Measurements from ENCODE around the gene GPR171.
"Not testable (repeated sequence)": the region's sequence is repeated elsewhere in the genome, so short reads cannot be mapped to it uniquely, and the experiment has no call there.

Gene GPR171, protein sequence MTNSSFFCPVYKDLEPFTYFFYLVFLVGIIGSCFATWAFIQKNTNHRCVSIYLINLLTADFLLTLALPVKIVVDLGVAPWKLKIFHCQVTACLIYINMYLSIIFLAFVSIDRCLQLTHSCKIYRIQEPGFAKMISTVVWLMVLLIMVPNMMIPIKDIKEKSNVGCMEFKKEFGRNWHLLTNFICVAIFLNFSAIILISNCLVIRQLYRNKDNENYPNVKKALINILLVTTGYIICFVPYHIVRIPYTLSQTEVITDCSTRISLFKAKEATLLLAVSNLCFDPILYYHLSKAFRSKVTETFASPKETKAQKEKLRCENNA

DNA sequence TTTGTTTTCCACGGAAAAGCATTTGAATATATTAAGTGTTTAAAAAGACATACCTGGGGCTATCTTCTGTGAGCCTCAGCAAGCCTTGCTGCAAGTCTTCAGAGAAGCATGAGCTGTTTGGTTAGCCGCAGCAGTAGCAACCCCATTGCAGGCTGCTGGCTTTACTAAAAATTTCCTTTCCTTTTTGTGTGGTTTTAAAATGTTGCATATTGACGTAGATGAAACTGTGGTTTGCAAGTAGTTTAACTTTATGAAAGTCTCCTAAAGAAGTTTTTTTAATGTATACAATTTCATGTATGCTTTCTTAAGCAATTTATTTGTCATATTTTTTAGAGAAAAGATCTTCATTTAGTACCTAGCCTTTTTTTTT, at the start of gene GPR171:
GPR171 (minus strand) TSS at position 166 of the 370 bp plus-strand sequence. CDS start 3,830 bp downstream, outside the sequence.
- Histone ChIP-seq H3K9me3 (ENCODE audit: control insufficient read depth in 1 of 2, low read length in 2 of 2) (no peaks in the 10 kb centered on the region), H3K4me3 (ENCODE audit: low read depth in 1 of 2, low read length in 2 of 2) (peak within 1 kb of the TSS in 1 of 2 donors; percentile 15), H3K36me3 (ENCODE audit: control insufficient read depth in 1 of 2, insufficient read depth in 2 of 2, low read length in 2 of 2) (no peaks in the 10 kb centered on the region), H3K27me3 (ENCODE audit: low read depth, low read length) (no peaks in the 10 kb centered on the region), H3K4me1 (ENCODE audit: control insufficient read depth in 1 of 2, insufficient read depth in 2 of 2, low read length in 2 of 2) (no peaks in the 10 kb centered on the region), H3K27ac (ENCODE audit: low read length) (no peak within 1 kb of the TSS)

DNA sequence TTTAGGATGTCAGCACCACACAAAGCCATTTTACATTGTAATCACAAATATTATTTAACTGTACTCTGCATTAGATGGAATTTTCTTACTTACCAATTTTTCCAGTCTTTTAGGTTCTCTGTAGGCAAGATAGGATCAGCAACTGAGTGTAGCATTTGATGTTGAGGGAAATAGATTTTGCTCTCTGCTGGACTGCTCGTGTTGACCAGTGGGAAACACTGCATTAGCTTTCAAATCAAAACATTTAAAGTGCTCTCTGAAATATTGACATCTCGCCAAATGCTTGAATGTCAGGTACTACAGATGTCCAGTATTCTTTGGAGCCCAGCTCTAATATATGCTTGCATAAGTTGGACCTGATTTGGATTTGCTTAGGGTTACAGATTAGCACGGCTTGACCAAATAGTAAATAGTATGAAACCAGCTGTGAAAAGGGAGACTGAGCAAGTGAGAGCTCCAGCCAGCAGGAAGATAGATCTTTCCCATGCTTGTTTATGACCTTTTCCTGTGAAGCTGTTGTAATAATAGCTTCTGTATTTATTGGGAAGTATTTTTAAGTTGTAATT, 45.8 kb upstream of the GPR171 start:
- no peaks in the 10 kb centered on the region for H3K27me3 ChIP-seq (ENCODE audit: low read depth, low read length)
- no peaks in the 10 kb centered on the region for H3K9me3 ChIP-seq (ENCODE audit: control insufficient read depth in 1 of 2, low read length in 2 of 2)
- no peaks in the 10 kb centered on the region for H3K36me3 ChIP-seq (ENCODE audit: control insufficient read depth in 1 of 2, insufficient read depth in 2 of 2, low read length in 2 of 2)
- no peaks in the 10 kb centered on the region for H3K4me1 ChIP-seq (ENCODE audit: control insufficient read depth in 1 of 2, insufficient read depth in 2 of 2, low read length in 2 of 2)
- no peak overlapping the region for H3K27ac ChIP-seq (ENCODE audit: low read length)
- H3K4me3 ChIP-seq (ENCODE audit: low read depth in 1 of 2, low read length in 2 of 2): peak overlapping the region in 1 of 2 donors; percentile 1

DNA sequence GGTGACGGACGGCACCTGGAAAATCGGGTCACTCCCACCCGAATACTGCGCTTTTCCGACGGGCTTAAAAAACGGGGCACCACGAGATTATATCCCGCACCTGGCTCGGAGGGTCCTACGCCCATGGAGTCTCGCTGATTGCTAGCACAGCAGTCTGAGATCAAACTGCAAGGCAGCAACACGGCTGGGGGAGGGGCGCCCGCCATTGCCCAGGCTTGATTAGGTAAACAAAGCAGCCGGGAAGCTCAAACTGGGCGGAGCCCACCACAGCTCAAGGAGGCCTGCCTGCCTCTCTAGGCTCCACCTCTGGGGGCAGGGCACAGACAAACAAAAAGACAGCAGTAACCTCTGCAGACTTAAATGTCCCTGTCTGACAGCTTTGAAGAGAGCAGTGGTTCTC, 39.0 kb upstream of the GPR171 start:
- not testable (repeated sequence) for H3K4me1 ChIP-seq (ENCODE audit: control insufficient read depth in 1 of 2, insufficient read depth in 2 of 2, low read length in 2 of 2); H3K36me3 ChIP-seq (ENCODE audit: control insufficient read depth in 1 of 2, insufficient read depth in 2 of 2, low read length in 2 of 2); H3K27me3 ChIP-seq (ENCODE audit: low read depth, low read length); H3K27ac ChIP-seq (ENCODE audit: low read length); H3K4me3 ChIP-seq (ENCODE audit: low read depth in 1 of 2, low read length in 2 of 2); H3K9me3 ChIP-seq (ENCODE audit: control insufficient read depth in 1 of 2, low read length in 2 of 2)

DNA sequence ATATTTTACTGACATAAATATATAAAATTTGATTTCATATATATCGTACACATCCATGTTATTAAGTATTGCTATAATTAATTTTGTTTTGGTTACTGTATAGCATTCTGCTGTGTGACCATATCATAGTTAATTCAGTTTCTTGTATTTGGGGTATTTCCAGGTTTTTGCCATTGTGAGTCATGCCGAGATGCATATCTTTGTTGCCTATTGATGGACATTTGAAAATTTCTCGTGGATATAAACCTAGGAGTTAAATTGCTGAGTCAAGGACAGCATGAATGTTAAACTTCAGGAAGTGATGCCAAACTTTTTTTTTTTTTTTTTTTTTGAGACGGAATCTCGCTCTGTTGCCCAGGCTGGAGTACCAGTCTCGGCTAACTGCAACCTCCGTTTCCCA, 33.7 kb upstream of the GPR171 start:
- Histone ChIP-seq H3K4me3 (ENCODE audit: low read depth in 1 of 2, low read length in 2 of 2) (no peak overlapping the region), H3K36me3 (ENCODE audit: control insufficient read depth in 1 of 2, insufficient read depth in 2 of 2, low read length in 2 of 2) (no peaks in the 10 kb centered on the region), H3K27me3 (ENCODE audit: low read depth, low read length) (no peaks in the 10 kb centered on the region), H3K27ac (ENCODE audit: low read length) (no peak overlapping the region), H3K4me1 (ENCODE audit: control insufficient read depth in 1 of 2, insufficient read depth in 2 of 2, low read length in 2 of 2) (peaks cover 0 to 17% of the 10 kb centered on the region in 2 donors), H3K9me3 (ENCODE audit: control insufficient read depth in 1 of 2, low read length in 2 of 2) (no peaks in the 10 kb centered on the region)

DNA sequence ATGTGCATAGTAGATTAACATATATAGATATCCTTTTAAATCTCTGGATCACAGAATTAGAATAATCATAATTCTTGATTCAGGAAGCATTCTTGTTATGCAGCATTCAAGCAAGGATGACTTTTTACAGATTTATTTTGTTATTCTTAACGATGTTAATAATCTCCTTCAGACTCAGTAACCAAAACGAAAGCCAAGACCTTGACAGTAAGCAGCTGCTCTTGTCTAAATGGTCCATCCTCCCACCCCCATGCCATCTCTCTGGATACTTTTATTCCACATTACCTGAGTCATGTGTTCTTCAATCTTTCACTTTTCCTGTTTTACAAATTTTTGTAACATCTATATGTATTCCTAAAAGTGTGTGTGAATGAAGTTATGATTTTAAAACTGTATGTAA, 33.3 kb upstream of the GPR171 start:
- H3K27ac ChIP-seq (ENCODE audit: low read length): no peak overlapping the region
- no peaks in the 10 kb centered on the region for H3K9me3 ChIP-seq (ENCODE audit: control insufficient read depth in 1 of 2, low read length in 2 of 2)
- no peak overlapping the region for H3K4me3 ChIP-seq (ENCODE audit: low read depth in 1 of 2, low read length in 2 of 2)
- no peaks in the 10 kb centered on the region for H3K36me3 ChIP-seq (ENCODE audit: control insufficient read depth in 1 of 2, insufficient read depth in 2 of 2, low read length in 2 of 2)
- H3K4me1 ChIP-seq (ENCODE audit: control insufficient read depth in 1 of 2, insufficient read depth in 2 of 2, low read length in 2 of 2): peaks cover 0 to 17% of the 10 kb centered on the region in 2 donors
- H3K27me3 ChIP-seq (ENCODE audit: low read depth, low read length): no peaks in the 10 kb centered on the region

DNA sequence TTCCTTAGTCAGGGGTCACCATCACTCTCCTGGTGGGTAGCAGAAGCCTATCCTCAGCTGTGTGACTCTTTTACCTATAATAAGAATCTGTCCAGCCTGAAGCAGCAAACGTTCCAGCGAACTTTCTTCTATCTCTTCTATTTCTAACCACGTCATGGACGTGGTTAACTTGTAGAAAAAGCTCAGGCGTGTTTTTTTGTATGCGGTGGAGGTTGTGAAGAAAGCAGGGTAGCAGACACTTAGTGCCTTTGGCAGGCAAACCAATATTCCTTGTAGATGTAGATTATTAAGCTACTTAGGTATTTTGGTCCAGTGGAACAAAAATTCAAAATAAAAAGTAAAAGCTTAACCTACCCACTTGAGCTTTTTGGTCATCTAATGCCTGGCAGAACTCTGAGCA, 31.8 kb upstream of the GPR171 start:
- Histone ChIP-seq H3K27ac (ENCODE audit: low read length) (no peak overlapping the region), H3K27me3 (ENCODE audit: low read depth, low read length) (no peaks in the 10 kb centered on the region), H3K9me3 (ENCODE audit: control insufficient read depth in 1 of 2, low read length in 2 of 2) (no peaks in the 10 kb centered on the region), H3K36me3 (ENCODE audit: control insufficient read depth in 1 of 2, insufficient read depth in 2 of 2, low read length in 2 of 2) (no peaks in the 10 kb centered on the region), H3K4me1 (ENCODE audit: control insufficient read depth in 1 of 2, insufficient read depth in 2 of 2, low read length in 2 of 2) (peaks cover 4 to 26% of the 10 kb centered on the region in 2 donors), H3K4me3 (ENCODE audit: low read depth in 1 of 2, low read length in 2 of 2) (no peak overlapping the region)

DNA sequence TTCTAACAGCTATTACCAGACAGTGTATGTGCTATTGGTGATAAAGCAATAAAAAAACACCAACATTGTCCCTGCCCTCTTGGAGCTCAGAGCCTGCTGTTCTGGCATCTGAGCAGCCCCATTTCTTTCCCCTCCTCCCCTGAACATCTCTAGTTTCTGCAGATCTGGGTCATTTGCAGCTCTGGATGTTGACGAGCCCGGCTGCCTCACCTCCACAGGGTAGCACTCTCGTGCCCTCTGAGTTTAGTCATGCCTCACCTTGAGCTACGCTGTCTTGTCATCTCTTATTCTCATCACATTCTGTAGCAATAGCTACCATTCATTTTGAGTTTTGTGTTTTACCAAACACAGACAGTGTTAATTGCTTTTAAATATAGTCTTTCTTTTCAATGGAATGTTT, 30.0 kb upstream of the GPR171 start:
- H3K4me1 ChIP-seq (ENCODE audit: control insufficient read depth in 1 of 2, insufficient read depth in 2 of 2, low read length in 2 of 2): peaks cover 8 to 38% of the 10 kb centered on the region in 2 donors
- H3K9me3 ChIP-seq (ENCODE audit: control insufficient read depth in 1 of 2, low read length in 2 of 2): no peaks in the 10 kb centered on the region
- H3K4me3 ChIP-seq (ENCODE audit: low read depth in 1 of 2, low read length in 2 of 2): no peak overlapping the region
- no peak overlapping the region for H3K27ac ChIP-seq (ENCODE audit: low read length)
- no peaks in the 10 kb centered on the region for H3K36me3 ChIP-seq (ENCODE audit: control insufficient read depth in 1 of 2, insufficient read depth in 2 of 2, low read length in 2 of 2)
- no peaks in the 10 kb centered on the region for H3K27me3 ChIP-seq (ENCODE audit: low read depth, low read length)

DNA sequence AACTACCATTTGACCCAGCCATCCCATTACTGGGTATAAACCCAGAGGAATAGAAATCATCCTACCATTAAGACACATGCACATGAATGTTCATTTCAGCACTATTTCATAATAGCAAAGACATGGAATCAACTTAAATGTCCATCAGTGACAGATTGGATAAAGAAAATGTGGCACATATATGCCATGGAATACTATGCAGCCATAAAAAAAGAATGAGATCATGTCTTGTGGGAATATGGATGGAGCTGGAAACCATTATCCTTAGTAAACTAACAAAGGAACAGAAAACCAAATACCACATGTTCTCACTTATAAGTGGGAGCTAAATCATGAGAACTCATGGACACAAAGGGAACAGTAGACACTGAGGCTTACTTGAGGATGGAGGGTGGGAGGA, 29.4 kb upstream of the GPR171 start:
- not testable (repeated sequence) for H3K27me3 ChIP-seq (ENCODE audit: low read depth, low read length); H3K27ac ChIP-seq (ENCODE audit: low read length)
- peaks cover 10 to 44% of the 10 kb centered on the region in 2 donors for H3K4me1 ChIP-seq (ENCODE audit: control insufficient read depth in 1 of 2, insufficient read depth in 2 of 2, low read length in 2 of 2)

DNA sequence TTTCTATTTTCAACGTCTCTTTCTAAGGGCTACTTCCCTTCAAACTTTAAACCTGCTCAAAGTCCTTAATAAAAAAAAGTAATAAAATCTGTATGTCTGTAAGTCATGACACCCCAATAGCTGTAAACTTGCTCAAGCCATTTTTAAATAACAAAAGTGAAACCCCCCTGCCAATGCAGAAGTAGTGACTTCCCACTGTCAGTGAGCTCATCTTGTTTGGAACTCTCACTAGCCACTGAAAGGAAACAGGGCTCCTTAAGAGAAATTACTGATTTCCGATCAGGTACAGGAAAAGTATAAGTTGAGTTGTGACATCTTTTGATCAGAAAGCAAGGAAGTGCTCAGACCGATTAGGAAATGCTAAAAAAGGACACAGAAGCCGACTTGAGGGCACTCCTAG, 27.6 kb upstream of the GPR171 start:
- Histone ChIP-seq H3K27ac (ENCODE audit: low read length) (peak overlapping the region; percentile 41), H3K4me3 (ENCODE audit: low read depth in 1 of 2, low read length in 2 of 2) (peak overlapping the region in 1 of 2 donors; percentile 40), H3K36me3 (ENCODE audit: control insufficient read depth in 1 of 2, insufficient read depth in 2 of 2, low read length in 2 of 2) (no peaks in the 10 kb centered on the region), H3K9me3 (ENCODE audit: control insufficient read depth in 1 of 2, low read length in 2 of 2) (no peaks in the 10 kb centered on the region), H3K4me1 (ENCODE audit: control insufficient read depth in 1 of 2, insufficient read depth in 2 of 2, low read length in 2 of 2) (peaks cover 10 to 45% of the 10 kb centered on the region in 2 donors), H3K27me3 (ENCODE audit: low read depth, low read length) (no peaks in the 10 kb centered on the region)

More for the DNA sequence above, 29.4 kb upstream of the GPR171 start:
- not testable (repeated sequence) for H3K9me3 ChIP-seq (ENCODE audit: control insufficient read depth in 1 of 2, low read length in 2 of 2); H3K4me3 ChIP-seq (ENCODE audit: low read depth in 1 of 2, low read length in 2 of 2); H3K36me3 ChIP-seq (ENCODE audit: control insufficient read depth in 1 of 2, insufficient read depth in 2 of 2, low read length in 2 of 2)

DNA sequence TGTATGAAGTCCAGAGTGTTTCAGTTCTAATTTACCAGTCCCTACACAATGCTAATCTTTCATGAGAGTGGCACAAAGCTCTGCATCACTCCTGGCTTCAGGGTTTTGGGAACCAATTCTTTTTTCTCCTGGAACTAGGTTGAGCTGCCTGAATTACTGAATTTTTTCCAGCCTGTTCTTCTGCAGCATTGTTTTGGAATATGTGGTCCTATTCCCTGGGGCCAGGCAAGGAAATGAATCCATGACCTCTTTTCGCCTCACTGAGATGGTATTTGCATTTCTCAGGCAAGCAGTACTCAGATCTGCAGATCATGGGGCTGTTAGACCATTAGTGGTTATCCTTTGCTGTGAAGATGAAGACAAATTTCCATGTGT, 25.6 kb upstream of the GPR171 start:
- H3K9me3 ChIP-seq (ENCODE audit: control insufficient read depth in 1 of 2, low read length in 2 of 2): no peaks in the 10 kb centered on the region
- H3K4me3 ChIP-seq (ENCODE audit: low read depth in 1 of 2, low read length in 2 of 2): no peak overlapping the region
- H3K36me3 ChIP-seq (ENCODE audit: control insufficient read depth in 1 of 2, insufficient read depth in 2 of 2, low read length in 2 of 2): no peaks in the 10 kb centered on the region
- H3K27me3 ChIP-seq (ENCODE audit: low read depth, low read length): no peaks in the 10 kb centered on the region
- peak overlapping the region; percentile 17 for H3K27ac ChIP-seq (ENCODE audit: low read length)
- H3K4me1 ChIP-seq (ENCODE audit: control insufficient read depth in 1 of 2, insufficient read depth in 2 of 2, low read length in 2 of 2): peaks cover 10 to 33% of the 10 kb centered on the region in 2 donors

DNA sequence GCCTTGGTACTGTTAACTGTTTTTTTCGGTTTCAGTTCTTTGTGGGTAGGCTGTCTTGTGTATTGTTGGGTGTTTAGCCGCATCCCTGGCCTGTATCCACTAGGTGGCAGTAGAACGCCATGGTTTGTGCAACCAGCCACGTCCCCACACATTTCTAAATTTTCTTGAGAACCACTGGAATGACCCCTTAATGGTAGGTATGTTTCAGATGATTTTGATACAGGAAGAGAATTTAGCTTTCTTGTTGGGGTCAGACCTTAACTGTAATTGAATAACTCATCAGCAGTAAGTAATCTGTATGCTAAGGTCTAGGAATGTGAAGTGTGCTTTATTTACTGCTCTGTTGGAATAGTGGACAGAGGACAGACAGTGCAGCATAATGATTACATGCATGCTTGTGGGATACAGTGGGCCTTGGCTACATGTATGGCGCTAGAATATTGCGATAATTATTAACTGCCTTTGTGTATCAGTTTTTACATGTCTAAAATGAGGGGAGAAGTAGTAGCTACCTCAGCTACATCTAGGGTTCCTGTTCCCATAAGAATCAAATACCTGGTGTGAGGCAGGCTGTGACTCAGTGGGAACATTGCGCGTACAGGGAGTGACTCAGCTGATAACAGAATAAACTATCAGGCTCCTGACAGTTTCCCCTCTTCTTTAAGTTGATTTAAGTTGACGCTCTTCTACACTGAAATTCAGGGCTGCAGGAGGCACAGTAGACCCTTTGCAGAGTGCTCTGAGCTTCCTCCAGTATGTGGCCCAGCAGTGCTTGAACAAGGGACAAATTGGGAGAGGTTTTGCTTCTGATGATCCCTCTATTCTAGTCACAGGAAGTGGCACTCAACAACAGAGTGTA, 25.0 kb upstream of the GPR171 start:
- no peaks in the 10 kb centered on the region for H3K27me3 ChIP-seq (ENCODE audit: low read depth, low read length)
- no peaks in the 10 kb centered on the region for H3K9me3 ChIP-seq (ENCODE audit: control insufficient read depth in 1 of 2, low read length in 2 of 2)
- H3K27ac ChIP-seq (ENCODE audit: low read length): no peak overlapping the region
- peak overlapping the region in 1 of 2 donors; percentile 4 for H3K4me3 ChIP-seq (ENCODE audit: low read depth in 1 of 2, low read length in 2 of 2)
- H3K4me1 ChIP-seq (ENCODE audit: control insufficient read depth in 1 of 2, insufficient read depth in 2 of 2, low read length in 2 of 2): peaks cover 10 to 33% of the 10 kb centered on the region in 2 donors
- no peaks in the 10 kb centered on the region for H3K36me3 ChIP-seq (ENCODE audit: control insufficient read depth in 1 of 2, insufficient read depth in 2 of 2, low read length in 2 of 2)

Data from muscle layer of duodenum (tissue), 2 donors.